Gastroesophageal sphincter (tissue), 3 donors: ENCODE measurements around the gene CUX1.

Source experiments
- POLR2A ChIP-seq, 2 donors: fragments of 450-650 bp; IDR thresholded peaks; one replicate each; pipeline ENCODE4 v1.6.1; 2017; ENCODE audit warnings: antibody characterized with exemption in 2 of 2, mild to moderate bottlenecking in 2 of 2, moderate library complexity in 1 of 2
- POLR2AphosphoS5 ChIP-seq: sonication (generic); formaldehyde crosslinking; IDR thresholded peaks from one replicate; pipeline ENCODE4 v1.6.1; 2017; ENCODE audit warnings: antibody characterized with exemption
- TF ChIP-seq, protein P1 (sequence below), 4 experiments: fragments of 200-600 bp in 2 of 4; fragments of 450-650 bp in 2 of 4; sonication (generic) in 1 of 4; IDR thresholded peaks; one replicate each; pipeline ENCODE4 v1.5.1; 2017 to 2019; ENCODE audit warnings: antibody characterized with exemption in 4 of 4, mild to moderate bottlenecking in 2 of 4, moderate library complexity in 2 of 4

DNA sequence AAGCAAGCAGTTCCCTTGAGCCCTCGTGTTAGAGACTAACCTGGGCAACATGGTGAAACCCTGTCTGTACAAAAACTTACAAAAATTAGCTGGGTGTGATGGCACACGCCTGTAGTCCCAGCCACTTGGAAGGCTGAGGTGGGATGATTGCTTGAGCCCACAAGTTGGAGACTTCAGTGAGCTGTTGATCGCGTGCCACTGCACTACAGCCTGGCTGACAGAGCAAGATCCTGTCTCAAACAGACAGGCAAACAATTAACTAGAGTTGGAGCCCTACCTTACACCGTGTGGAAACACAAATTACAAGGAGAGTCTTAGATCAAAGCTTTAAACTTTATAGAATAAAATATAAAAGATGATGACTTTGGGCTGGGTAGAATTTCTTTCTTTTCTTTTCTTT lies 219.5 kb downstream of the CUX1 start:
- TF ChIP-seq POLR2AphosphoS5 = no peak
- TF ChIP-seq, protein P1, sequence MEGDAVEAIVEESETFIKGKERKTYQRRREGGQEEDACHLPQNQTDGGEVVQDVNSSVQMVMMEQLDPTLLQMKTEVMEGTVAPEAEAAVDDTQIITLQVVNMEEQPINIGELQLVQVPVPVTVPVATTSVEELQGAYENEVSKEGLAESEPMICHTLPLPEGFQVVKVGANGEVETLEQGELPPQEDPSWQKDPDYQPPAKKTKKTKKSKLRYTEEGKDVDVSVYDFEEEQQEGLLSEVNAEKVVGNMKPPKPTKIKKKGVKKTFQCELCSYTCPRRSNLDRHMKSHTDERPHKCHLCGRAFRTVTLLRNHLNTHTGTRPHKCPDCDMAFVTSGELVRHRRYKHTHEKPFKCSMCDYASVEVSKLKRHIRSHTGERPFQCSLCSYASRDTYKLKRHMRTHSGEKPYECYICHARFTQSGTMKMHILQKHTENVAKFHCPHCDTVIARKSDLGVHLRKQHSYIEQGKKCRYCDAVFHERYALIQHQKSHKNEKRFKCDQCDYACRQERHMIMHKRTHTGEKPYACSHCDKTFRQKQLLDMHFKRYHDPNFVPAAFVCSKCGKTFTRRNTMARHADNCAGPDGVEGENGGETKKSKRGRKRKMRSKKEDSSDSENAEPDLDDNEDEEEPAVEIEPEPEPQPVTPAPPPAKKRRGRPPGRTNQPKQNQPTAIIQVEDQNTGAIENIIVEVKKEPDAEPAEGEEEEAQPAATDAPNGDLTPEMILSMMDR (IDR thresholded peaks at IDR 0.05) = no peak
- no peak for TF ChIP-seq POLR2A (IDR thresholded peaks at IDR 0.05)
